ENCODE data around the gene PRTN3.
"Not testable (repeated sequence)": the region's sequence is repeated elsewhere in the genome, so short reads cannot be mapped to it uniquely, and the experiment has no call there.

PRTN3 gene

DNA sequence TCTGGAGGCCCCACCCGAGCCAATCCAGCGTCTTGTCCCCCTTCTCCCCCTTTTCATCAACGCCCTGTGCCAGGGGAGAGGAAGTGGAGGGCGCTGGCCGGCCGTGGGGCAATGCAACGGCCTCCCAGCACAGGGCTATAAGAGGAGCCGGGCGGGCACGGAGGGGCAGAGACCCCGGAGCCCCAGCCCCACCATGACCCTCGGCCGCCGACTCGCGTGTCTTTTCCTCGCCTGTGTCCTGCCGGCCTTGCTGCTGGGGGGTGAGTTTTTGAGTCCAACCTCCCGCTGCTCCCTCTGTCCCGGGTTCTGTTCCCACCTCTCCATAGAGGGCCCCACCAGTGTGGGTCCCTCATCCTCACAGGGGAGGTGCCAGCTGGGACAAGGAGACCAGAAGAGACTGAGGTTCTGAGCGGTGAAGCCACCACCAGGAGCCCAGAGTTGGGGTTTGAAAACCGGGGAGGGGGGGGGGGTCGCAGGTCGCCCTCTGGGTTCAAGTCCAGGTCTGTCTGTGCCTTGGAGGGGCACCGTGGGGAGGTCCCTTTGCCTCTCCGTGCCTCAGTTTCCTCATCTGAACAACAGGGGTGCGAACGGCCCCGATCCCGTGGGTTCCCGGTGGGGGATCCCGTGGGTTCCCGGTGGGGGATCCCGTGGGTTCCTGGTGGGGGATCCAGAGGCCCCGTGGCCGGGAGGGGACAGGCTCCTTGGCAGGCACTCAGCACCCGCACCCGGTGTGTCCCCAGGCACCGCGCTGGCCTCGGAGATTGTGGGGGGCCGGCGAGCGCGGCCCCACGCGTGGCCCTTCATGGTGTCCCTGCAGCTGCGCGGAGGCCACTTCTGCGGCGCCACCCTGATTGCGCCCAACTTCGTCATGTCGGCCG lies 11.6 kb downstream of the PRTN3 start, which contains the start of gene ELANE:
Gene ELANE (plus strand): TSS at position 168 of the 878 bp plus-strand sequence. CDS start 26 bp downstream, at position 194.
- FAIRE-seq (no peak), DNase-seq (ENCODE audit: insufficient read length, low spot score) (no peak)
- no peak for TF ChIP-seq TAF1 (IDR thresholded peaks at IDR 0.05; ENCODE audit: low read depth, low read length)
- TF ChIP-seq POLR2A (IDR thresholded peaks at IDR 0.05; ENCODE audit: low read depth, low read length): no peak
- no peak for TF ChIP-seq PAX5 (IDR thresholded peaks at IDR 0.05; ENCODE audit: insufficient read depth, low read length, severe bottlenecking)
- no peak for TF ChIP-seq POU2F2 (IDR thresholded peaks at IDR 0.05; ENCODE audit: low read depth, low read length)
- no peak for TF ChIP-seq SPI1 (IDR thresholded peaks at IDR 0.05; ENCODE audit: low read depth, low read length)
- TF ChIP-seq POLR2AphosphoS5 (IDR thresholded peaks at IDR 0.05; ENCODE audit: low read depth, low read length): no peak

DNA sequence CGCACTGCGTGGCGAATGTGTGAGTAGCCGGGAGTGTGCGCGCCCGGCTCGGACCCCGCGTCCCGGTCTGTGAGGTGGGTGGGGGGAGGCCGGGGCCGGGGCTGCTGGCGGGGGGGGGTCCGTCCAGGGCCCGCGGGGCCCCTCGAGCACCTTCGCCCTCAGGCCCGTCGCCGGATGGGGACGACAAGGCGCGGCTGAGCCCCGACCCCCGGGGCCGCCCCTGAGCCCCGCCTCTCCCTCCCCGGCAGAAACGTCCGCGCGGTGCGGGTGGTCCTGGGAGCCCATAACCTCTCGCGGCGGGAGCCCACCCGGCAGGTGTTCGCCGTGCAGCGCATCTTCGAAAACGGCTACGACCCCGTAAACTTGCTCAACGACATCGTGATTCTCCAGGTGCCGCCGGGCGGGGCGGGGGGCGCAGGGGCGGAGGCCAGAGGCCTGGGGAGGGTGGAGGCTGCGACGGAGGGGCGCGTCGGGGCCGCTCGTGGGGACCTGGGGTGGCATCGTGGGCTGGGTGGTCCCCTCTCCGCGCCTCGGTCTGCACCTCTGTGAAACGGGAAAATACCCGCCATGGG lies 12.3 kb downstream of the PRTN3 start:
- FAIRE-seq (no peak), DNase-seq (ENCODE audit: insufficient read length, low spot score) (no peak)
- no peak for TF ChIP-seq POU2F2 (IDR thresholded peaks at IDR 0.05; ENCODE audit: low read depth, low read length)
- no peak for TF ChIP-seq TAF1 (IDR thresholded peaks at IDR 0.05; ENCODE audit: low read depth, low read length)
- no peak for TF ChIP-seq SPI1 (IDR thresholded peaks at IDR 0.05; ENCODE audit: low read depth, low read length)
- TF ChIP-seq PAX5 (IDR thresholded peaks at IDR 0.05; ENCODE audit: insufficient read depth, low read length, severe bottlenecking): no peak
- TF ChIP-seq POLR2A (IDR thresholded peaks at IDR 0.05; ENCODE audit: low read depth, low read length): no peak
- no peak for TF ChIP-seq POLR2AphosphoS5 (IDR thresholded peaks at IDR 0.05; ENCODE audit: low read depth, low read length)

DNA sequence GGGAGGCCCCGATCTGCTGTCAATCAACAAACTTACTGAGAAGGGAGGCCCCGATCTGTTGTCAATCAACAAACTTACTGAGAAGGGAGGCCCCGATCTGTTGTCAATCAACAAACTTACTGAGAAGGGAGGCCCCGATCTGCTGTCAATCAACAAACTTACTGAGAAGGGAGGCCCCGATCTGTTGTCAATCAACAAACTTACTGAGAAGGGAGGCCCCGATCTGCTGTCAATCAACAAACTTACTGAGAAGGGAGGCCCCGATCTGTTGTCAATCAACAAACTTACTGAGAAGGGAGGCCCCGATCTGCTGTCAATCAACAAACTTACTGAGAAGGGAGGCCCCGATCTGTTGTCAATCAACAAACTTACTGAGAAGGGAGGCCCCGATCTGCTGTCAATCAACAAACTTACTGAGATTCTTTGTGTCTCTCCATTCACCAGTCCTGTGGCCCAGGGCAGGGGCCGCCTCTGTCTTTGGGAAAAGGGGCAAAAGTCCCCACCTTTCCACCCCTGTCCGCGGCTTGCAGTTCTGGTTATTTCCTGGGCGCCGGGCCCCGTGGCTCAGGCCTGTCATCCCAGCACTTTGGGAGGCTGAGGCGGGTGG lies 12.9 kb downstream of the PRTN3 start:
- FAIRE-seq; DNase-seq (ENCODE audit: insufficient read length, low spot score): not testable (repeated sequence)

DNA sequence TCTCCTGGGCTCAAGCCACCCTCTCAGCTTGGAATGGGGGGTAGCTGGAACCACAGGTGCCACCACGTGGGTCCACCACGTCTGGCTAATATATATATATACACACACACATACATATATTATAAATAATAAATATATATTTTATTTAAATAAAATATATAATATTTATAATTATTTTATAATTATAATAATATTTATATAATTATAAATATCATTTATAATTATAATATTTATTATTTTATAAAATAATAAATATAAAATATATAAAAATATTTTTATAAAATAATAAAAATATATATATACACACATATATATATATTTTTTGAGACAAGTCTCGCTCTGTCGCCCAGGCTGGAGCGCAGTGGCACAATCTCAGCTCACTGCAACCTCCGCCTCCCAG lies 13.8 kb downstream of the PRTN3 start:
- TF ChIP-seq POU2F2 (IDR thresholded peaks at IDR 0.05; ENCODE audit: low read depth, low read length) (no peak), SPI1 (IDR thresholded peaks at IDR 0.05; ENCODE audit: low read depth, low read length) (no peak), TAF1 (IDR thresholded peaks at IDR 0.05; ENCODE audit: low read depth, low read length) (no peak), POLR2A (IDR thresholded peaks at IDR 0.05; ENCODE audit: low read depth, low read length) (no peak), PAX5 (IDR thresholded peaks at IDR 0.05; ENCODE audit: insufficient read depth, low read length, severe bottlenecking) (no peak), POLR2AphosphoS5 (IDR thresholded peaks at IDR 0.05; ENCODE audit: low read depth, low read length) (no peak)
- no peak for DNase-seq (ENCODE audit: insufficient read length, low spot score)
- FAIRE-seq: no peak

DNA sequence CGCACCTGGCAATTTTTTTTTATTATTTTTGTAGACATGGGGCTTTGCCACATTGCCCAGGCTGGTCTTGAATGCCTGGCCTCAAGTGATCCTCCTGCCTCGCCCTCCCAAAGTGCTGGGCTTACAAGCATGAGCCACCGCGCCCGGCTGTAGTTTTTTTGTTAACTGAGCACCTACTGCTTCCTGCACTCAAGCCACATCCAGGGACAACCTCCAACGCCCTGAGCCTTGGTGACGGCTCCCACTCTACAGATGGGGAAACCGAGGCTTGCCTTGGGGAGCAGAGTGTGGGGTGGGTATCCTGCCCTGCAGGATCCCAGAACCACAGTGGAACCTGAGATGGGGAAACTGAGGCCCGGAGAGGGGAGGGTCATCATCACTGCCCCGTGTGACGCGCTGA lies 14.3 kb downstream of the PRTN3 start:
- TF ChIP-seq PAX5 (IDR thresholded peaks at IDR 0.05; ENCODE audit: insufficient read depth, low read length, severe bottlenecking): no peak
- TF ChIP-seq POLR2AphosphoS5 (IDR thresholded peaks at IDR 0.05; ENCODE audit: low read depth, low read length): no peak
- no peak for TF ChIP-seq TAF1 (IDR thresholded peaks at IDR 0.05; ENCODE audit: low read depth, low read length)
- TF ChIP-seq POU2F2 (IDR thresholded peaks at IDR 0.05; ENCODE audit: low read depth, low read length): no peak
- TF ChIP-seq SPI1 (IDR thresholded peaks at IDR 0.05; ENCODE audit: low read depth, low read length): no peak
- no peak for TF ChIP-seq POLR2A (IDR thresholded peaks at IDR 0.05; ENCODE audit: low read depth, low read length)
- no peak for DNase-seq (ENCODE audit: insufficient read length, low spot score)

DNA sequence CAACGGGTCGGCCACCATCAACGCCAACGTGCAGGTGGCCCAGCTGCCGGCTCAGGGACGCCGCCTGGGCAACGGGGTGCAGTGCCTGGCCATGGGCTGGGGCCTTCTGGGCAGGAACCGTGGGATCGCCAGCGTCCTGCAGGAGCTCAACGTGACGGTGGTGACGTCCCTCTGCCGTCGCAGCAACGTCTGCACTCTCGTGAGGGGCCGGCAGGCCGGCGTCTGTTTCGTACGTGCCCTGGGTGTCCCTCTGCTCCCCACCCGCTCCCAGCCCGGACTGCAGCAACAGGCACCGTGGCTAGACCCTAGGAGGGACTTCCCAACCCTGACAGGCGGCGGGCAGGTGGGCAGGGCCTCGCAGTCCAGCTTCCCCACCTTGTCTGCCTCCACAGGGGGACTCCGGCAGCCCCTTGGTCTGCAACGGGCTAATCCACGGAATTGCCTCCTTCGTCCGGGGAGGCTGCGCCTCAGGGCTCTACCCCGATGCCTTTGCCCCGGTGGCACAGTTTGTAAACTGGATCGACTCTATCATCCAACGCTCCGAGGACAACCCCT lies 14.8 kb downstream of the PRTN3 start:
- DNase-seq (ENCODE audit: insufficient read length, low spot score) (no peak), FAIRE-seq (no peak)
- TF ChIP-seq POLR2A (IDR thresholded peaks at IDR 0.05; ENCODE audit: low read depth, low read length) (no peak), POLR2AphosphoS5 (IDR thresholded peaks at IDR 0.05; ENCODE audit: low read depth, low read length) (no peak), SPI1 (IDR thresholded peaks at IDR 0.05; ENCODE audit: low read depth, low read length) (no peak), POU2F2 (IDR thresholded peaks at IDR 0.05; ENCODE audit: low read depth, low read length) (no peak), TAF1 (IDR thresholded peaks at IDR 0.05; ENCODE audit: low read depth, low read length) (no peak), PAX5 (IDR thresholded peaks at IDR 0.05; ENCODE audit: insufficient read depth, low read length, severe bottlenecking) (no peak)

More for the DNA sequence above, 14.3 kb downstream of the PRTN3 start:
- FAIRE-seq: no peak

DNA sequence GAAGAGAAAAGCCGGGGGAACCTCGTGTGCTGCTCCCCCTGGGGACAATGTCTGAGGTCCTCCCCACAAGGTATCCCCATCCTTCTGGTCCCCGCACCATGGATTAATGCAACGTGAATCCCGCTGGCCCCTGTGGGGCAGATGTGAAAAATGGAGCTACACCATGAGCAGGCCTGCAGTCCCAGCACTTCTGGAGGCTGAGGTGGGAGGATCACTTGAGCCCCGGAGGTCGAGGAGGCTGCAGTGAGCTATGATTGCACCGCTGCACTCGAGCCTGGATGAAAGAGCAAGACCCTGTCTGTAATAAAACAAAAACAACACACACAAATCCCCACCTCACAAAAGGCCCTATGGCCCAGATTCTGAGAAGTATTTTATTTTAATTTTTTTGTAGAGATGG lies 17.5 kb downstream of the PRTN3 start:
- no peak for DNase-seq (ENCODE audit: insufficient read length, low spot score)
- FAIRE-seq: no peak
- no peak for TF ChIP-seq TAF1 (IDR thresholded peaks at IDR 0.05; ENCODE audit: low read depth, low read length)
- TF ChIP-seq SPI1 (IDR thresholded peaks at IDR 0.05; ENCODE audit: low read depth, low read length): no peak

DNA sequence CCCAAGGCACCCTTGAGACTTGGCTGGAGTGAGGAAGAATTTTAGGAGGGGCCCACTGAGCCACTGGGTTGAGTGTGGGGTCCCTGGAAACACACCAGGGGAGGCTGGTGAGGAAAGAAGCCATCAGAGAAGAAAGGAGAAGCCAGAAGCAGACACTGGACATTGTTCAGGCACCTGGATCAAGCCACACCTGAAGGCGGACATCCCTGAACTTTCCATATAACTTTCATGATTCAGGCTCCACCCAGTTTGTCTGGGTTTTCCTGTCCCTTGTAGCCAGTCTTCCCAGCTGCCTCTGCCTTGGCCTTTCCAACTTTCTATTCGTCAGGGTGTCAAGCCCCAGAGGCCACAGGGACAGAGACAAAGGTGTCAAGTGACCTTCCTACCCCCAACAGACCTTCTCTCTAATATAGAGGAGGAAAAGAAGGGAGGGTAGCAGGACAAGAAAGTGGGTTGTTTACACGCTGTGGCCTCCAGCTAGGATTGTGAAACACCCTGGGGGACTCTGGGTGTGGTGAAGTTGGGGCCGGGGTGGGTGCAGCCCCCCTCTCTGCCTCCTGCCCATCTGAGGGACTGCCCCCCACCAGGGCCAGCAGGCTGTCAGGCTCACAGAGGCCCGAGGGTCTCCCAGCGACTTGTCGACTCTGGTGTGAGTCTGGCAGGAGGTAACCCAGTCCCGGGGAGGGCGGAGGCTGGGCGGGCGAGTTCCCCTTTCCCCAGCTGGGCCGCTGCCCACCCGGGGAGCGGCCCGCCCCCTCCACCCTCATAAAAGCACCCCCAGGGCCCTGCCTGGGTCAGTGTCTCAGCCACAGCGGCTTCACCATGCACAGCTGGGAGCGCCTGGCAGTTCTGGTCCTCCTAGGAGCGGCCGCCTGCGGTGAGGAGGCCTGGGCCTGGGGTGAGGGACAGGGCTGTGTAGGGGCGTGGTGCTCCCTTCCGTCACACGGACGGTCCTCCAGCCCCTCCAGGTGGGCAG lies 18.4 kb downstream of the PRTN3 start, which contains the start of gene CFD:
Gene CFD (plus strand): TSS at position 797 of the 976 bp plus-strand sequence. CDS start 26 bp downstream, at position 823.
- DNase-seq (ENCODE audit: insufficient read length, low spot score): no peak
- TF ChIP-seq POU2F2 (IDR thresholded peaks at IDR 0.05; ENCODE audit: low read depth, low read length): no peak
- no peak for TF ChIP-seq POLR2AphosphoS5 (IDR thresholded peaks at IDR 0.05; ENCODE audit: low read depth, low read length)
- TF ChIP-seq SPI1 (IDR thresholded peaks at IDR 0.05; ENCODE audit: low read depth, low read length): no peak
- TF ChIP-seq TAF1 (IDR thresholded peaks at IDR 0.05; ENCODE audit: low read depth, low read length): no peak
- no peak for TF ChIP-seq PAX5 (IDR thresholded peaks at IDR 0.05; ENCODE audit: insufficient read depth, low read length, severe bottlenecking)
- TF ChIP-seq POLR2A (IDR thresholded peaks at IDR 0.05; ENCODE audit: low read depth, low read length): no peak
- no peak for FAIRE-seq

All from GM12891 (cell line).